GM12873 (cell line): ENCODE data around the gene ADAMTS17.

Experiments
- TF ChIP-seq, protein P1 (sequence below): IDR thresholded peaks from 2 replicates; pipeline ENCODE4 v1.5.1; 2012; ENCODE audit warnings: low read depth, mild to moderate bottlenecking, moderate library complexity, low read length, control low read depth; ENCODE audit not compliant: insufficient read depth; ENCODE audit errors: missing control alignments

Gene ADAMTS17

DNA sequence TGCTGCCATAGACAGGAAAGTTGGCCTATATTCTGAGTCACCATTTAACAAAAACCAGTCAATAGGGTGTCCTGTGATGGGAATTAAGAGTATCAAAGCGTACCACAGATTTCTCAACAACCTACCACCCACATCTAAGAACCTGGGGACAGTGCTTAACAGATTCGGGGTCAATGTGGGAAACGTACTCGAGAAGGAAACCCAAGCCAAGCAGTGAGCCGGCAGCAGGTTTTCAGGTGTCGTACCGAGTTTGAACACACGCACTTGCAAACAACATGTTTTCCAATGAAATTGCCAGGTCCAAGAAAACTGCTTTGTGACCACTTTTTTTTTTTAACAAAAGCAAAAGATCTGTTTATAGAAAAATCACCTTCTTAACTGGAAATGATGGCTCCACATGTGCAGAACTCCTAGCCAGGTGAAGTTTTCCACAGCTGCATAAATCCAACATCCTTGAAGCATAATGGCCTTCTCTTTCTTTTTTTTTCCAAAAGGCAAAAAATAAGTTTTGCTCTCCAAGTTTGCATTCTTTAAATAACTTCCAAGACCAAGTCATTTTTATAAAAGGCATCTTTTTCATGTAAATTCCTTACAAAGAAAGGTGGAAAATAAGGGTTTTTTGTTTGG lies 45.7 kb downstream of the ADAMTS17 start:
- TF ChIP-seq, protein P1, sequence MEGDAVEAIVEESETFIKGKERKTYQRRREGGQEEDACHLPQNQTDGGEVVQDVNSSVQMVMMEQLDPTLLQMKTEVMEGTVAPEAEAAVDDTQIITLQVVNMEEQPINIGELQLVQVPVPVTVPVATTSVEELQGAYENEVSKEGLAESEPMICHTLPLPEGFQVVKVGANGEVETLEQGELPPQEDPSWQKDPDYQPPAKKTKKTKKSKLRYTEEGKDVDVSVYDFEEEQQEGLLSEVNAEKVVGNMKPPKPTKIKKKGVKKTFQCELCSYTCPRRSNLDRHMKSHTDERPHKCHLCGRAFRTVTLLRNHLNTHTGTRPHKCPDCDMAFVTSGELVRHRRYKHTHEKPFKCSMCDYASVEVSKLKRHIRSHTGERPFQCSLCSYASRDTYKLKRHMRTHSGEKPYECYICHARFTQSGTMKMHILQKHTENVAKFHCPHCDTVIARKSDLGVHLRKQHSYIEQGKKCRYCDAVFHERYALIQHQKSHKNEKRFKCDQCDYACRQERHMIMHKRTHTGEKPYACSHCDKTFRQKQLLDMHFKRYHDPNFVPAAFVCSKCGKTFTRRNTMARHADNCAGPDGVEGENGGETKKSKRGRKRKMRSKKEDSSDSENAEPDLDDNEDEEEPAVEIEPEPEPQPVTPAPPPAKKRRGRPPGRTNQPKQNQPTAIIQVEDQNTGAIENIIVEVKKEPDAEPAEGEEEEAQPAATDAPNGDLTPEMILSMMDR = no peak

DNA sequence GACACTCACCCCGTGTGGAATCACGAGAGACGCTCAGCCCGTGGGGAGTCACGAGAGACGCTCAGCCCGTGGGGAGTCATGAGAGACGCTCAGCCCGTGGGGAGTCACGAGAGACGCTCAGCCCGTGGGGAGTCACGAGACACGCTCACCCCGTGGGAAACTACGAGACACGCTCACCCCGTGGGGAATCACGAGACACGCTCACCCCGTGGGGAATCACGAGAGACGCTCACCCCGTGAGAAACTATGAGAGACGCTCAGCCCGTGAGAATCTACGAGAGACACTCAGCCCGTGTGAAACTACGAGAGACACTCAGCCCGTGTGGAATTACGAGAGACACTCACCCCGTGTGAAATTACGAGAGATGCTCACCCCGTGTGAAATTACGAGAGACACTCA lies 49.8 kb downstream of the ADAMTS17 start:
- TF ChIP-seq, protein P1 = no peak

DNA sequence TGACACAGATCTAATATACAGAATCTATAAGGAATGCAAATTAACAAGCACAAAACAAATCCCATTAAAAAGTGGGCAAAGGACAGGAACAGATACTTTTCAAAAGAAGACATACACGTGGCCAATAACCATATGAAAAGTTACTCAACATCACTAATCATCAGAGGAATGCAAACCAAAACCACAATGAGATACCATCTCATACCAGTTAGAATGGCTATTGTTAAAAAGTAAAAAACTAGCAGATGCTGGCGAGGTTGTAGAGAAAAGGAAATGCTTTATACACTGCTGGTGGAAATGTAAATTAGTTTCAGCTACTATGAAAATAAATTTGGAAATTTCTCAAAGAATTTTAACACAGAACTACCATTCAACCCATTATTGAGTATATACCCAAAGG lies 50.7 kb downstream of the ADAMTS17 start:
- TF ChIP-seq, protein P1 = no peak

DNA sequence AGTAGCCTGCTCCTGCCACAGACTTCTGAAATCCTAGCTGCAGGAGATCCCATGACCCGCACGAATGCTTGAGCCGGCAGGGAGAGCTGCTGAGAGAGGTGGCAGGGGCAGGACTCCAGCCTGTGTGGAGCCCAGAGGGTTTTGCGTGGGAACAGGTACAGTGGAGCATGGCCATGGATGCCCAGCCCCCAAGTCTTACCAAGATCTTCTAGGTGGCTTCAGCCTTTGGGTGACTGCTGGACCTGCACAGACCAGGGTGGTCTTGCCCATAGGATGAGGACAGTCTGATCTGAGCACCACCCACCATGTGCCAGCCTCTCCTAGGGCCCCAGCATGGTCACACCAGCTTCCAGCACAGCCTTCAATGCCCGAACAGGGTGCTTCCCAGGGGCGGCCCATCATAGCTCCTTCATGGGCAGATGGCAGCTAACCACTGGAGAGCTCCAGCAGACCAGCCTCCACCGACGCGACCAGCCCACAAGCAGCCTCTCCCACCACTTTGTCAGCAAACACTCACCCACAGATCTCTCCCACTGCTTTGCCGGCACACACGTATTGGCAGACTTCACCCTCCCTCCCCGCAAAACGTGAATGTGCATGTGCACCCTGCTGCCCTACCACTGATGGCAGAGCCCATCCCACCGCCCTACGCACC lies 56.0 kb downstream of the ADAMTS17 start:
- TF ChIP-seq, protein P1 = no peak

DNA sequence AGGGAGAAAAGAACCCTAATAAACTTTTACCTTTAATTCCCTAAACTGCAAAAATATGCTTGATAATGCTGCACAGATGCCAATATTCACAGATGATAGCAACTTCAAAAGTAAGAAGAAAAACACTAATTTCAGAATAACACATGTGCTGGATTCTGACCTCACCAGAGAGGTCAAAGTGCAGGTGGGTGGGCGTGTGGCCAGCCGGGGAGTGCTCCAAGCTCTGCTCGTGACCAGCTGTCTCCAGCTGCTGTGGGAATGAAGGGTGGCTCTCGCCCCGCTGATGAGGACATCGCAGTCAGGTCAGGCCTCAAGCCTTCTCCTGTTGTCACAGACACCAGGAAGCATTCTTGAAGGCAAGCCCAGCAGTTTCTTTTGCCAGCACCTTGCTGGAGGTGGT lies 57.1 kb downstream of the ADAMTS17 start:
- TF ChIP-seq, protein P1 = no peak

DNA sequence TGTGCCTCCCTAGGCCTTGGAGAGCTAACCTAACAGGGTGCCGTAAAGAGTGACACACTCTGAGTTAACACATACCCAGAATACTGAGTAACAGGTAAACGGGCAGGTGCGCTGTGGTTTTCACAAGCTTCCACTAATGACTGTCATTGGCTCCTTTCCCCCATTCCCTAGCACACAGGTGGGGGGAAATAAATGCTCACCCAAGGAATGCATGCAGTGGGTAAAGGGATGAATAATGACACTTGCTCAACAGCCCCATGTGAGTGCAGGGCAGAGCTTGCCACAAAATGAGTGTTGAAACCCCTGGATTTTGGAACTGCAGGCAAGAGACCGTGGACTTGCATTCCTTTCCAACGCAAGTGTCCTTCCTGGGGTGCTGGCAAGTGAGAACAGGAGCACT lies 57.6 kb downstream of the ADAMTS17 start:
- TF ChIP-seq, protein P1 = no peak

DNA sequence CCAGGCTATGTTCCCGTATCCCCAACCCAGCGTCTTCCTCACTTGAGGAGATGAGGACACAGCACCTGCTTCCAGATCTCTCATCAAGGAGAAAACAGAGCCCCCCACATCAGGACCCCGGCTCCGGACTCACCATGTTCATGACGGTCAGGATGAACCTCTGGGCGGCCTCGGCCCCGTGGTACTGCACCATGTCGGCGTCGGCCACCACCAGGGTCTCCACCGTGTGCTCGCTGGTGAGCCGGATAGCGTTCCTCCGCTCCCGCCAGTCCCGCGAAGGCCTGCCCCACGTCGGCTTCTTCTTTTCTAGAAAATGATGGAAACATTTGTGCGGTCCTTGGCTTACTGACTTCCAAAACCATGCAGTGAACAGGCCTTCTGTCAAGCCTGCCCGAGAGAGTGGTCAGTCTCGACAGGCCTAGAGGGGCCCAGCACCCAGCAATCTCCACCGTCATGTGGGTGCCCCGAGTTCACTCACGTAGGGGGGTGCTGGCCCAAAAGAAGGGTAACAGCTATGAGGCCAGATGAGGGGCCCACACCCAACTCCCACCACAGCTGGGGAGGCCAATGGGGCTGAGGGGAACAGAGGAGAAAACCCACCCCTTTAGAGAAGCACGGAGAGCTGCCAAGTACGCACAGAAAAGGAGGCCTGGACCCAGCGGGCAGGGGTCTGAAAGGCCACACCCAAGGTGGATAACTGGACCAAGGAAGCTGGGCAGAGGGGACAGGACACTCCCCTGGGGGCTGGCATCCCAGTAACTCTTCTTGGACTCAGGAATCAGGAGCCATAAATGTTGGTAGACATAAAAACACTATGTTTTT lies 60.5 kb downstream of the ADAMTS17 start:
- TF ChIP-seq, protein P1 = no peak
